Gastrocnemius medialis (tissue), 4 donors: ENCODE results near the gene KCNJ5. TPM values are rescaled to one million over a fixed set of nuclear protein-coding genes. Genes with fewer than 3 reads are reported as not detected.

Experiments
- ATAC-seq, 2 donors: fragments of 150-250 bp; one replicate each; pipeline ENCODE4 v1.9.1; 2016
- DNase-seq, 2 donors: peaks; one replicate each; pipeline ENCODE4 v3.0.0-alpha.2; 2019
- H3K27ac ChIP-seq, 4 donors: fragments of 200-600 bp; sonication (generic); 1 replicate in 1 of 4; 2 replicates in 3 of 4; pipeline ENCODE4 v1.5.1; 2016 to 2018; ENCODE audit warnings: mild to moderate bottlenecking in 2 of 4, moderate library complexity in 1 of 4
- H3K27me3 ChIP-seq, 3 donors: fragments of 200-600 bp; sonication (generic) in 2 of 3; 1 replicate in 1 of 3; 2 replicates in 2 of 3; pipeline versions ENCODE4 v1.5.1 to v1.6.0; 2016 to 2019; ENCODE audit warnings: mild to moderate bottlenecking in 1 of 3, moderate library complexity in 1 of 3
- H3K36me3 ChIP-seq, 2 donors: fragments of 200-600 bp; sonication (generic) in 1 of 2; one replicate each; pipeline ENCODE4 v1.5.1; 2017 to 2018
- H3K4me1 ChIP-seq, 2 donors: fragments of 200-600 bp; sonication (generic) in 1 of 2; one replicate each; pipeline ENCODE4 v1.5.1; 2016 to 2017; ENCODE audit warnings: mild to moderate bottlenecking in 2 of 2
- H3K4me3 ChIP-seq, 4 donors: fragments of 200-600 bp; sonication (generic) in 3 of 4; 1 replicate in 1 of 4; 2 replicates in 3 of 4; pipeline ENCODE4 v1.5.1; 2016 to 2019; ENCODE audit warnings: mild to moderate bottlenecking in 2 of 4
- H3K9me3 ChIP-seq, 3 donors: fragments of 200-600 bp; sonication (generic) in 2 of 3; 1 replicate in 1 of 3; 2 replicates in 2 of 3; pipeline ENCODE4 v1.5.1; 2016 to 2019
- CTCF ChIP-seq, 5 experiments: fragments of 450-650 bp in 3 of 5; fragments of 200-600 bp in 2 of 5; sonication (generic) in 2 of 5; IDR thresholded peaks in 4 of 5; conservative IDR thresholded peaks in 1 of 5; 1 replicate in 4 of 5; 2 replicates in 1 of 5; pipeline ENCODE4 v1.5.1; 2016 to 2019; ENCODE audit warnings: antibody characterized with exemption in 5 of 5, mild to moderate bottlenecking in 3 of 5, moderate library complexity in 3 of 5
- POLR2A ChIP-seq, 2 donors: fragments of 450-650 bp; IDR thresholded peaks; one replicate each; pipeline ENCODE4 v1.6.1; 2017; ENCODE audit warnings: antibody characterized with exemption in 2 of 2, mild to moderate bottlenecking in 2 of 2, moderate library complexity in 2 of 2
- in situ Hi-C, 4 donors: fragments of 200-750 bp; cut with MboI; loops; one replicate each; pipeline versions ENCODE4 v1.15.0 to v1.8.0; 2017; ENCODE audit warnings: low sequenced_read_pairs in 4 of 4
- intact Hi-C: fragments of 100-400 bp; cut with DNase I; formaldehyde crosslinking; loops from one replicate; pipeline ENCODE4 v1.15.1; 2023; ENCODE audit warnings: low total_unique reads
- total RNA-seq, 4 donors: library from RNA; depleted of rRNA; stranded (reverse); fragments of >200 nt; gene quantifications; one replicate each; pipeline versions ENCODE4 v1.1.0 to v1.2.3, GENCODE V29; 2016

The KCNJ5 gene
- total RNA-seq, 4 donors from 2014 or later, result 0.24 to 0.46 TPM; not detected in 2

- intact Hi-C loops (no loop called here), in situ Hi-C loops (no loop called here)
- TF ChIP-seq POLR2A (IDR thresholded peaks at IDR 0.05) (no peak), CTCF (IDR thresholded peaks at IDR 0.05 in 4 of 5, conservative IDR thresholded peaks at IDR 0.05 in 1 of 5) (no peak)
- no peak for DNase-seq
- peaks cover 0 to 15% (median 5%) of the 10 kb centered on the region in 3 donors for H3K27me3 ChIP-seq
- H3K27ac ChIP-seq, result no peak within 1 kb of the TSS
- no peaks in the 10 kb centered on the region for H3K36me3 ChIP-seq
- no peaks in the 10 kb centered on the region for H3K4me1 ChIP-seq
- H3K4me3 ChIP-seq, result no peak within 1 kb of the TSS
- no peaks in the 10 kb centered on the region for H3K9me3 ChIP-seq
- no peak for ATAC-seq
Measured at GRCh38 chr11:128942817-128943427, 51.8 kb downstream of the KCNJ5 start, which contains the start of gene TP53AIP1. TP53AIP1 (minus strand) TSS chr11:128942871; CDS start chr11:128937818, 5,053 bp downstream.

GRCh38 chr11:128943428-128943976 is 52.3 kb downstream of the KCNJ5 start:
- H3K4me1 ChIP-seq, result no peaks in the 10 kb centered on the region
- no peak overlapping the region for H3K27ac ChIP-seq
- ATAC-seq, result no peak
- H3K9me3 ChIP-seq, result no peaks in the 10 kb centered on the region
- in situ Hi-C loops (no loop called here), intact Hi-C loops (no loop called here)
- H3K27me3 ChIP-seq, result peaks cover 0 to 15% (median 5%) of the 10 kb centered on the region in 3 donors
- no peaks in the 10 kb centered on the region for H3K36me3 ChIP-seq
- no peak for TF ChIP-seq CTCF (IDR thresholded peaks at IDR 0.05 in 4 of 5, conservative IDR thresholded peaks at IDR 0.05 in 1 of 5)
- TF ChIP-seq POLR2A (IDR thresholded peaks at IDR 0.05), result no peak
- DNase-seq, result no peak
- H3K4me3 ChIP-seq, result no peak overlapping the region

- H3K27me3 ChIP-seq, result peaks cover 0 to 6% (median 0%) of the 10 kb centered on the region in 3 donors
- H3K27ac ChIP-seq, result no peak overlapping the region
- TF ChIP-seq CTCF (IDR thresholded peaks at IDR 0.05 in 4 of 5, conservative IDR thresholded peaks at IDR 0.05 in 1 of 5) (no peak), POLR2A (IDR thresholded peaks at IDR 0.05) (no peak)
- ATAC-seq, result no peak
- H3K4me1 ChIP-seq, result no peaks in the 10 kb centered on the region
- intact Hi-C loops, result no loop called here
- in situ Hi-C loops, result no loop called here
- DNase-seq, result no peak
- H3K9me3 ChIP-seq, result no peaks in the 10 kb centered on the region
- no peaks in the 10 kb centered on the region for H3K36me3 ChIP-seq
- H3K4me3 ChIP-seq, result no peak overlapping the region
Measured at GRCh38 chr11:128946648-128947047, 55.5 kb downstream of the KCNJ5 start.

GRCh38 chr11:128947773-128948172 is 56.6 kb downstream of the KCNJ5 start:
- intact Hi-C loops, result no loop called here
- TF ChIP-seq CTCF (IDR thresholded peaks at IDR 0.05 in 4 of 5, conservative IDR thresholded peaks at IDR 0.05 in 1 of 5) (no peak), POLR2A (IDR thresholded peaks at IDR 0.05) (no peak)
- Histone ChIP-seq H3K4me3 (no peak overlapping the region), H3K27ac (no peak overlapping the region), H3K9me3 (no peaks in the 10 kb centered on the region), H3K36me3 (no peaks in the 10 kb centered on the region), H3K4me1 (no peaks in the 10 kb centered on the region), H3K27me3 (peaks cover 0 to 4% (median 0%) of the 10 kb centered on the region in 3 donors)
- DNase-seq, result no peak
- no peak for ATAC-seq
- in situ Hi-C loops, result no loop called here
